Measurements from ENCODE around the gene SLX4IP.

SLX4IP gene

GRCh38 chr20:10522328-10522727 is 87.2 kb downstream of the SLX4IP start:
- TF ChIP-seq, protein P1, sequence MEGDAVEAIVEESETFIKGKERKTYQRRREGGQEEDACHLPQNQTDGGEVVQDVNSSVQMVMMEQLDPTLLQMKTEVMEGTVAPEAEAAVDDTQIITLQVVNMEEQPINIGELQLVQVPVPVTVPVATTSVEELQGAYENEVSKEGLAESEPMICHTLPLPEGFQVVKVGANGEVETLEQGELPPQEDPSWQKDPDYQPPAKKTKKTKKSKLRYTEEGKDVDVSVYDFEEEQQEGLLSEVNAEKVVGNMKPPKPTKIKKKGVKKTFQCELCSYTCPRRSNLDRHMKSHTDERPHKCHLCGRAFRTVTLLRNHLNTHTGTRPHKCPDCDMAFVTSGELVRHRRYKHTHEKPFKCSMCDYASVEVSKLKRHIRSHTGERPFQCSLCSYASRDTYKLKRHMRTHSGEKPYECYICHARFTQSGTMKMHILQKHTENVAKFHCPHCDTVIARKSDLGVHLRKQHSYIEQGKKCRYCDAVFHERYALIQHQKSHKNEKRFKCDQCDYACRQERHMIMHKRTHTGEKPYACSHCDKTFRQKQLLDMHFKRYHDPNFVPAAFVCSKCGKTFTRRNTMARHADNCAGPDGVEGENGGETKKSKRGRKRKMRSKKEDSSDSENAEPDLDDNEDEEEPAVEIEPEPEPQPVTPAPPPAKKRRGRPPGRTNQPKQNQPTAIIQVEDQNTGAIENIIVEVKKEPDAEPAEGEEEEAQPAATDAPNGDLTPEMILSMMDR (conservative IDR thresholded peaks at IDR 0.05; ENCODE audit: low read depth), result no peak
- POLR2A ChIA-PET (ENCODE audit: low non-redundant PET), result no interaction called here
- H3K27ac ChIP-seq, result no peak overlapping the region
- DNase-seq (ENCODE audit: low spot score), result no peak
- CTCF ChIA-PET, result no interaction called here

DNA sequence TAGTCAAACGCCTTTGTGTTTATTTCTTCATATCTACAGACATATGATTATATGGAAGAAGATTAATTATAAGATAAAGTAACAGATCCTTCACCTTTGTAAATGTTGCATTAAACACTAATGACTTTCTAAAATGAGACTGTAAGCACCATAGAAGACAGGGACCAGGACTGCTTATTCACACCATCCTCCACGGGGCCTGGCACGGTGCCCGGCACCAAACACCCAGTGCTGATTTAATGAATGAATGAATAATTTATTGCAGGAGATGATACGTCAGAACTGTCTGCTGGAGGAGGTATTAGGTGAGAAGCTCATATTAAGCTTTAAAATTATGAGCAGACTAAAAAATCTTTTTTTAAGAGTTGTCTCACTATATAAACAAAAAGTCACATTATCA is 88.3 kb downstream of the SLX4IP start:
- CTCF ChIA-PET, result interaction anchor here (0.5 to 0.8 kb wide), 2 partner anchors 313 to 1130 kb away, joined by 3 read pairs; no protein-coding TSS in a partner anchor
- POLR2A ChIA-PET (ENCODE audit: low non-redundant PET), result no interaction called here

DNA sequence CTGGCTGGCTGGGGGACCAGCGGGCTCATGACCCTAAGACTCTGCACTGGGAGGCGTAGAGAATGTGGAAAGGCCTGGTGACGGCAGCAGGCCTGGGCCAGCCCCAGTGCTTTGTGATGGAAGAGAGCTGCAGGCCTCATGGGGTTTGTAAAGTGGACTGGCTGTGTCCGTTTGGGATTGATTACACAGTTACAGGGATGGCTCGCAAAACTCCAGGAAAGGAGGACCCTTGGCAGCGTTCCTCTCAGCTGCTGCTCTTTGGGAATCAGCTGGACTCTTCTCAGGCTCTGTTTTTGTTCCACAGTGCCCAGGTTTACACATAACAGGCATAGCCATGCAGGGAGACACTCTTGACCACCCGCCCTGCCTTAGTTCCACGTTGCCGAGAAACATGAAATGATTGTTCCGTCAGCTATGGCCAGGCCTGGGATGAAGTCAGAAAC is 89.0 kb downstream of the SLX4IP start:
- TF ChIP-seq, protein P1 (conservative IDR thresholded peaks at IDR 0.05; ENCODE audit: low read depth), result no peak
- CTCF ChIA-PET, result interaction anchor here (0.8 kb wide), 1 partner anchor 314 kb away, joined by 3 read pairs; no protein-coding TSS in a partner anchor

More for the DNA sequence above, 88.3 kb downstream of the SLX4IP start:
- TF ChIP-seq, protein P1 (conservative IDR thresholded peaks at IDR 0.05; ENCODE audit: low read depth), result no peak
- no peak for DNase-seq (ENCODE audit: low spot score)
- H3K27ac ChIP-seq, result no peak overlapping the region

GRCh38 chr20:10524643-10525042 is 89.5 kb downstream of the SLX4IP start:
- H3K27ac ChIP-seq, result no peak overlapping the region
- ChIA-PET POLR2A (ENCODE audit: low non-redundant PET) (no interaction called here), CTCF (interaction anchor here (0.5 to 0.6 kb wide), 2 partner anchors 12 to 1716 kb away, joined by 3 to 5 read pairs; no protein-coding TSS in a partner anchor)
- TF ChIP-seq, protein P1 (conservative IDR thresholded peaks at IDR 0.05; ENCODE audit: low read depth), result no peak
- peak; percentile 55 for DNase-seq (ENCODE audit: low spot score)

More for the DNA sequence above, 89.0 kb downstream of the SLX4IP start:
- H3K27ac ChIP-seq, result peak overlapping the region; percentile 28
- POLR2A ChIA-PET (ENCODE audit: low non-redundant PET), result no interaction called here
- no peak for DNase-seq (ENCODE audit: low spot score)

DNA sequence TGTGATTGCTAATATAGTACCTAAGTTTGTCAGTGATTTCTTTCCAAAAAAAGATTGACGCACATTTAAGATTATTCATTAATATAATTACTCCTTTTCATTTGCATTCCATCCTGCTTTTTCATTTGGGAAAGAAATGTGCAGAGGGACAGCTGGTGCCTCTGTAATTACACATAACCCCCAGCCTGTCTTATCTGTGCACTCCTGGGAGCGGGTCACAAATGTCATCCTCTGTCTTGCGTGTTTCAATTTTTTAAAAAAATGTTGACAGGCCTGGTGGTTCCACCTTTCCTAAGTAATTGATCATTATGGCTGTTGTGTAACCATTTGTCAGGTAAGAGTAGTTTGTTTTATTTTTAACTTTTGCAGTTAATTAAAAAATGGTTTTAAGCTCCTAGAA is 92.7 kb downstream of the SLX4IP start:
- POLR2A ChIA-PET (ENCODE audit: low non-redundant PET), result no interaction called here
- H3K27ac ChIP-seq, result no peak overlapping the region
- CTCF ChIA-PET, result interaction anchor here (0.6 kb wide), 1 partner anchor 12 kb away, joined by 3 read pairs; no protein-coding TSS in a partner anchor
- DNase-seq (ENCODE audit: low spot score), result no peak
- TF ChIP-seq, protein P1 (conservative IDR thresholded peaks at IDR 0.05; ENCODE audit: low read depth), result no peak

- TF ChIP-seq, protein P1 (conservative IDR thresholded peaks at IDR 0.05; ENCODE audit: low read depth), result no peak
- H3K27ac ChIP-seq, result no peak overlapping the region
- no peak for DNase-seq (ENCODE audit: low spot score)
- ChIA-PET CTCF (no interaction called here), POLR2A (ENCODE audit: low non-redundant PET) (no interaction called here)
These were observed 95.8 kb downstream of the SLX4IP start for GRCh38 chr20:10530883-10531282.
